HepG2 (cell line): ENCODE data around the gene TBX5. TPM values are rescaled to one million over a fixed set of nuclear protein-coding genes. Genes with fewer than 3 reads are reported as not detected.

Experiments used
- ATAC-seq: fragments of 200-7000 bp; cut with Tn5 transposase; 3 replicates; pipeline ENCODE4 v1.9.1; 2020; ENCODE audit warnings: mild to moderate bottlenecking, moderate library complexity
- BruUV-seq: library from RNA; stranded (reverse); fragments of 400-500 nt; replicated peaks from 2 replicates; lab custom pipeline; 2021; lab: Mats Ljungman, UMichigan
- CTCF ChIA-PET: fragments of 300-600 bp; formaldehyde crosslinking; extraction: SDS; loops from one replicate; lab custom pipeline; 2021; ENCODE audit warnings: low total read pairs, inconsistent platforms, low intra/inter-chr PET ratio; lab: Yijun Ruan, JAX
- POLR2A ChIA-PET: fragments of 350-600 bp; sonication (Branson Sonifier 250); formaldehyde crosslinking; loops from one replicate; lab custom pipeline; 2020; ENCODE audit warnings: antibody characterized with exemption, inconsistent platforms; lab: Yijun Ruan, JAX
- DNase-seq: peaks from one replicate; pipeline ENCODE4 v3.0.0-alpha.2; 2015; ENCODE audit warnings: low spot score
- FAIRE-seq: peaks from 3 replicates; lab custom pipeline; 2011; peaks lifted over from hg19 to GRCh38; lab: Jason Lieb, UNC
- H2AFZ ChIP-seq: one replicate; pipeline ENCODE4 v1.6.1; 2011; ENCODE audit warnings: low read length, inconsistent platforms
- H3K27ac ChIP-seq: fragments of 300-600 bp; 3 replicates; pipeline ENCODE4 v1.8.0; 2011; ENCODE audit warnings: mixed run types, mild to moderate bottlenecking, mixed read lengths, low read length, inconsistent platforms; ENCODE audit not compliant: insufficient read depth; ENCODE audit errors: extremely low read length
- H3K27me3 ChIP-seq, 2 experiments: fragments of 200-600 bp in 1 of 2; 2 replicates in 1 of 2; 3 replicates in 1 of 2; pipeline versions ENCODE4 v1.6.0 to v1.8.0; 2011; ENCODE audit warnings: low read length in 2 of 2, mild to moderate bottlenecking in 2 of 2, moderate library complexity in 2 of 2, inconsistent platforms in 1 of 2; ENCODE audit not compliant: insufficient read depth in 2 of 2, control insufficient read depth in 1 of 2
- H3K36me3 ChIP-seq, 2 experiments: fragments of 200-600 bp in 1 of 2; replicated peaks in 1 of 2; 2 replicates in 1 of 2; 3 replicates in 1 of 2; pipeline versions ENCODE4 v1.5.1 to v1.8.0; 2011; ENCODE audit warnings: low read length in 2 of 2, inconsistent platforms in 1 of 2; ENCODE audit not compliant: insufficient read depth in 2 of 2, control insufficient read depth in 1 of 2
- H3K4me1 ChIP-seq: 2 replicates; pipeline ENCODE4 v1.5.1; 2012; ENCODE audit warnings: low read length, inconsistent platforms; ENCODE audit not compliant: insufficient read depth
- H3K4me2 ChIP-seq: 2 replicates; pipeline ENCODE4 v1.6.0; 2011; ENCODE audit warnings: low read depth, low read length, inconsistent platforms
- H3K4me3 ChIP-seq, 3 experiments: fragments of 200-600 bp in 1 of 3; sonication (generic), shearing (Covaris generic) in 1 of 3; replicated peaks in 1 of 3; 2 replicates each; pipeline ENCODE4 v1.5.1; 2011 to 2016; ENCODE audit warnings: low read length in 3 of 3, inconsistent platforms in 2 of 3, low read depth in 2 of 3, mild to moderate bottlenecking in 2 of 3, control low read depth in 1 of 3, mixed read lengths in 1 of 3; ENCODE audit not compliant: insufficient read depth in 1 of 3
- H3K79me2 ChIP-seq: one replicate; pipeline ENCODE4 v1.6.1; 2011; ENCODE audit warnings: low read length, inconsistent platforms; ENCODE audit not compliant: insufficient read depth
- H3K9ac ChIP-seq: 2 replicates; pipeline ENCODE4 v1.6.0; 2011; ENCODE audit warnings: mild to moderate bottlenecking, low read depth, low read length, inconsistent platforms; ENCODE audit not compliant: insufficient read depth
- H3K9me3 ChIP-seq: 2 replicates; pipeline ENCODE4 v1.5.1; 2012; ENCODE audit warnings: mild to moderate bottlenecking, low read length
- H4K20me1 ChIP-seq: 2 replicates; pipeline ENCODE4 v1.6.0; 2011; ENCODE audit warnings: inconsistent platforms, mild to moderate bottlenecking, low read length, moderate library complexity; ENCODE audit not compliant: insufficient read depth
- AKNA ChIP-seq: sonication (generic); formaldehyde crosslinking; IDR thresholded peaks from 2 replicates; pipeline ENCODE4 v1.4.0; 2020; ENCODE audit warnings: missing genetic modification reagents, borderline replicate concordance
- CEBPB ChIP-seq: IDR thresholded peaks from 2 replicates; pipeline ENCODE4 v1.6.1; 2011; ENCODE audit warnings: low read depth, low read length, improper control_type of control experiment, borderline replicate concordance
- ELF3 ChIP-seq: IDR thresholded peaks from 2 replicates; pipeline ENCODE4 v1.6.1; 2016; ENCODE audit warnings: missing genetic modification reagents, missing compliant biosample characterization
- FOXP4 ChIP-seq: sonication (generic); formaldehyde crosslinking; IDR thresholded peaks from 2 replicates; pipeline ENCODE4 v1.4.0; 2020; ENCODE audit warnings: missing genetic modification reagents
- GATAD1 ChIP-seq: IDR thresholded peaks from 2 replicates; pipeline ENCODE4 v1.6.1; 2016; ENCODE audit warnings: missing genetic modification reagents, missing compliant biosample characterization
- MTERF4 ChIP-seq: sonication (generic); formaldehyde crosslinking; IDR thresholded peaks from 2 replicates; pipeline ENCODE4 v1.8.0; 2023; ENCODE audit warnings: mild to moderate bottlenecking, missing genetic modification reagents
- NFE2 ChIP-seq: sonication (generic); formaldehyde crosslinking; IDR thresholded peaks from 2 replicates; pipeline ENCODE4 v1.4.0; 2020; ENCODE audit warnings: missing genetic modification reagents
- REST ChIP-seq, 2 experiments: IDR thresholded peaks; 2 replicates each; pipeline ENCODE4 v1.6.1; 2011 to 2012; ENCODE audit warnings: low read length in 2 of 2, borderline replicate concordance in 1 of 2, low read depth in 1 of 2, mild to moderate bottlenecking in 1 of 2, moderate library complexity in 1 of 2
- RXRA ChIP-seq: sonication (generic); formaldehyde crosslinking; IDR thresholded peaks from 2 replicates; pipeline ENCODE4 v1.5.1; 2020; ENCODE audit warnings: missing genetic modification reagents
- ZNF274 ChIP-seq: sonication (generic); formaldehyde crosslinking; IDR thresholded peaks from 2 replicates; pipeline ENCODE4 v1.5.1; 2020; ENCODE audit warnings: mild to moderate bottlenecking, missing genetic modification reagents
- ZNF335 ChIP-seq: sonication (generic); formaldehyde crosslinking; IDR thresholded peaks from 2 replicates; pipeline ENCODE4 v1.4.0; 2020; ENCODE audit warnings: missing genetic modification reagents
- ZNF546 ChIP-seq: sonication (generic); formaldehyde crosslinking; conservative IDR thresholded peaks from 2 replicates; pipeline ENCODE4 v1.8.1; 2023; ENCODE audit warnings: mild to moderate bottlenecking, missing genetic modification reagents
- ZNF891 ChIP-seq: sonication (generic); formaldehyde crosslinking; IDR thresholded peaks from 2 replicates; pipeline ENCODE4 v1.5.0; 2020; ENCODE audit warnings: mild to moderate bottlenecking, missing genetic modification reagents
- in situ Hi-C: cut with HindIII; loops from 2 replicates; pipeline ENCODE4 v1.10.0; 2017; ENCODE audit warnings: low pct_unique_long_range_greater_than_20kb; ENCODE audit not compliant: extremely low pct_ligation_motif_present
- intact Hi-C: fragments of 100-400 bp; cut with micrococcal nuclease; formaldehyde crosslinking; loops from one replicate; pipeline ENCODE4 v1.10.0; 2022; ENCODE audit not compliant: unreplicated experiment
- polyA plus RNA-seq, 8 experiments: library from polyadenylated mRNA; depleted of rRNA in 3 of 8; stranded (reverse) in 7 of 8; unstranded in 1 of 8; fragments of >200 nt; fragmentation: Illumina TruSeq in 4 of 8; extraction: Trizol in 4 of 8; gene quantifications; 2 replicates each; pipeline versions ENCODE4 v1.2.1 to v1.2.3, GENCODE V29; 2011 to 2016; ENCODE audit warnings: low read depth in 4 of 8, missing spikeins in 1 of 8, mixed read lengths in 1 of 8; ENCODE audit not compliant: insufficient read depth in 1 of 8
- total RNA-seq, 5 experiments: library from RNA; depleted of rRNA; stranded (reverse); fragments of >200 nt; fragmentation: Illumina TruSeq; extraction: Trizol; gene quantifications; 2 replicates each; pipeline ENCODE4 v1.2.3, GENCODE V29; 2016; ENCODE audit warnings: low read depth in 1 of 5

Gene TBX5
- total and polyA plus RNA-seq, 2 of the 13 experiments (the other 11 are each of a cell fraction or from before 2014, with no cell fraction given), result not detected

GRCh38 chr12:114361545-114361944 lies 44.4 kb downstream of the TBX5 start (continued):
- TF ChIP-seq REST (IDR thresholded peaks at IDR 0.05; ENCODE audit: borderline replicate concordance in 1 of 2, low read depth in 1 of 2, low read length in 2 of 2) (no peak), ZNF274 (CRISPR knock-in tag) (no peak)

GRCh38 chr12:114360485-114360884 lies 45.5 kb downstream of the TBX5 start:
- no peak for DNase-seq
- Histone ChIP-seq H3K9ac (no peak overlapping the region), H3K4me3 (no peak overlapping the region), H4K20me1 (no peaks in the 10 kb centered on the region), H3K4me2 (no peak overlapping the region), H3K27me3 (no peaks in the 10 kb centered on the region), H3K9me3 (no peaks in the 10 kb centered on the region), H3K36me3 (no peaks in the 10 kb centered on the region), H3K79me2 (no peaks in the 10 kb centered on the region), H3K27ac (no peak overlapping the region), H3K4me1 (no peaks in the 10 kb centered on the region), H2AFZ (no peak overlapping the region)
- ChIA-PET POLR2A (no interaction called here), CTCF (no interaction called here)
- no TSS peak for BruUV-seq
- in situ Hi-C loops, result no loop called here
- ATAC-seq, result no peak
- intact Hi-C loops, result no loop called here
- FAIRE-seq, result no peak
- no peak for TF ChIP-seq GATAD1
- no peak for TF ChIP-seq ZNF891
- no peak for TF ChIP-seq ZNF546 (CRISPR knock-in tag)
- TF ChIP-seq CEBPB, result no peak
- no peak for TF ChIP-seq FOXP4
- no peak for TF ChIP-seq MTERF4
- TF ChIP-seq NFE2, result no peak
- TF ChIP-seq RXRA, result no peak
- TF ChIP-seq AKNA (CRISPR knock-in tag), result no peak
- TF ChIP-seq ELF3, result no peak
- no peak for TF ChIP-seq ZNF335 (CRISPR knock-in tag)
